BJ (cell line): ENCODE data around the gene OR13J1. TPM values are rescaled to one million over a fixed set of nuclear protein-coding genes. Genes with fewer than 3 reads are reported as not detected.

ENCODE experiments used
- CTCF ChIA-PET: fragments of 350-600 bp; formaldehyde crosslinking; extraction: SDS; loops from one replicate; lab custom pipeline; 2021; ENCODE audit warnings: antibody characterized with exemption, inconsistent platforms; lab: Yijun Ruan, JAX
- POLR2A ChIA-PET: fragments of 300-600 bp; sonication (Branson Sonifier 250); formaldehyde crosslinking; extraction: SDS; loops from one replicate; lab custom pipeline; 2021; ENCODE audit warnings: antibody characterized with exemption; lab: Charles Lee
- DNase-seq: peaks from one replicate; pipeline ENCODE4 v3.0.0-alpha.2; 2011; ENCODE audit warnings: low read depth
- H3K27me3 ChIP-seq: 2 replicates; pipeline ENCODE4 v1.6.0; 2011; ENCODE audit warnings: low read length; ENCODE audit not compliant: control insufficient read depth, insufficient read depth
- H3K36me3 ChIP-seq: 2 replicates; pipeline ENCODE4 v1.5.1; 2011; ENCODE audit warnings: low read length; ENCODE audit not compliant: control insufficient read depth, insufficient read depth
- H3K4me3 ChIP-seq: 2 replicates; pipeline ENCODE4 v1.5.1; 2011; ENCODE audit warnings: low read depth, mild to moderate bottlenecking, control low read depth, low read length
- CTCF ChIP-seq: IDR thresholded peaks from 2 replicates; pipeline ENCODE4 v1.5.1; 2011; ENCODE audit warnings: low read depth, mild to moderate bottlenecking, control low read depth, inconsistent platforms, low read length, moderate library complexity; ENCODE audit not compliant: insufficient read depth
- polyA plus RNA-seq: library from polyadenylated mRNA; depleted of rRNA; stranded (reverse); fragments of >200 nt; gene quantifications from 2 replicates; pipeline ENCODE4 v1.2.3, GENCODE V29; 2011

Gene OR13J1
- polyA plus RNA-seq, 1 experiment: not detected

GRCh38 chr9:35909687-35910612 lies 39.7 kb upstream of the OR13J1 start:
- TF ChIP-seq CTCF: no peak
- H3K27me3 ChIP-seq: no peaks in the 10 kb centered on the region
- ChIA-PET CTCF (interaction anchor here (0.9 to 3.7 kb wide), 8 partner anchors 8 to 120 kb away, joined by 3 to 22 read pairs (median 6); partner anchors contain the start of gene SPAG8), POLR2A (no interaction called here)
- H3K36me3 ChIP-seq: no peaks in the 10 kb centered on the region
- no peak overlapping the region for H3K4me3 ChIP-seq
- DNase-seq: no peak

GRCh38 chr9:35909274-35909673 lies 39.1 kb upstream of the OR13J1 start, which contains the start of gene SPAAR:
TSS of gene SPAAR (plus strand) at chr9:35909490. CDS start at chr9:35910464, 974 bp downstream.
- Histone ChIP-seq H3K36me3 (no peaks in the 10 kb centered on the region), H3K27me3 (no peaks in the 10 kb centered on the region), H3K4me3 (no peak within 1 kb of the TSS)
- no peak for DNase-seq
- ChIA-PET CTCF (interaction anchor here (0.7 to 1.6 kb wide), 2 partner anchors 10 to 36 kb away, joined by 3 to 4 read pairs; no protein-coding TSS in a partner anchor), POLR2A (no interaction called here)
- no peak for TF ChIP-seq CTCF

- ChIA-PET CTCF (interaction anchor here (0.7 to 1.6 kb wide), 2 partner anchors 11 to 37 kb away, joined by 3 to 4 read pairs; no protein-coding TSS in a partner anchor), POLR2A (interaction anchor here (0.5 kb wide), 1 partner anchor 12 kb away, joined by 4 read pairs; no protein-coding TSS in a partner anchor)
- H3K36me3 ChIP-seq: no peaks in the 10 kb centered on the region
- no peak for DNase-seq
- TF ChIP-seq CTCF: no peak
- H3K4me3 ChIP-seq: no peak overlapping the region
- no peaks in the 10 kb centered on the region for H3K27me3 ChIP-seq
These were observed 38.4 kb upstream of the OR13J1 start for GRCh38 chr9:35908504-35909125.

- Histone ChIP-seq H3K4me3 (no peak overlapping the region), H3K27me3 (no peaks in the 10 kb centered on the region), H3K36me3 (no peaks in the 10 kb centered on the region)
- no peak; the same call in 1 of the 2 replicates for TF ChIP-seq CTCF
- CTCF ChIA-PET: interaction anchor here (1.0 to 8.0 kb wide), 11 partner anchors 12 to 194 kb away, joined by 3 to 170 read pairs (median 4); partner anchors contain the start of gene NPR2
- DNase-seq: no peak
- POLR2A ChIA-PET: interaction anchor here (0.5 kb wide), 1 partner anchor 13 kb away, joined by 4 read pairs; no protein-coding TSS in a partner anchor
These were observed 37.7 kb upstream of the OR13J1 start for GRCh38 chr9:35907711-35908503.
